BJ (cell line): ENCODE results near the gene FUOM. TPM values are rescaled to one million over a fixed set of nuclear protein-coding genes. Genes with fewer than 3 reads are reported as not detected.

Experiments
- CTCF ChIA-PET: fragments of 350-600 bp; formaldehyde crosslinking; extraction: SDS; loops from one replicate; lab custom pipeline; 2021; ENCODE audit warnings: antibody characterized with exemption, inconsistent platforms; lab: Yijun Ruan, JAX
- POLR2A ChIA-PET: fragments of 300-600 bp; sonication (Branson Sonifier 250); formaldehyde crosslinking; extraction: SDS; loops from one replicate; lab custom pipeline; 2021; ENCODE audit warnings: antibody characterized with exemption; lab: Charles Lee
- DNase-seq: peaks from one replicate; pipeline ENCODE4 v3.0.0-alpha.2; 2011; ENCODE audit warnings: low read depth
- H3K27me3 ChIP-seq: 2 replicates; pipeline ENCODE4 v1.6.0; 2011; ENCODE audit warnings: low read length; ENCODE audit not compliant: control insufficient read depth, insufficient read depth
- H3K36me3 ChIP-seq: 2 replicates; pipeline ENCODE4 v1.5.1; 2011; ENCODE audit warnings: low read length; ENCODE audit not compliant: control insufficient read depth, insufficient read depth
- H3K4me3 ChIP-seq: 2 replicates; pipeline ENCODE4 v1.5.1; 2011; ENCODE audit warnings: low read depth, mild to moderate bottlenecking, control low read depth, low read length
- CTCF ChIP-seq: IDR thresholded peaks from 2 replicates; pipeline ENCODE4 v1.5.1; 2011; ENCODE audit warnings: low read depth, mild to moderate bottlenecking, control low read depth, inconsistent platforms, low read length, moderate library complexity; ENCODE audit not compliant: insufficient read depth
- polyA plus RNA-seq: library from polyadenylated mRNA; depleted of rRNA; stranded (reverse); fragments of >200 nt; gene quantifications from 2 replicates; pipeline ENCODE4 v1.2.3, GENCODE V29; 2011; rRNA removed
- small RNA-seq: library from RNA; depleted of rRNA; stranded (forward); fragments of <200 nt; gene quantifications from one replicate; pipeline ENCODE3, GENCODE V24; 2012; ENCODE audit warnings: low replicate concordance, low read depth; ENCODE audit not compliant: insufficient read length

FUOM gene
- polyA plus RNA-seq, 1 experiment = 49.8 TPM

GRCh38 chr10:133306097-133306476, 51.7 kb downstream of the FUOM start:
- H3K4me3 ChIP-seq = no peak overlapping the region
- no peak for TF ChIP-seq CTCF
- peaks cover 18% of the 10 kb centered on the region for H3K36me3 ChIP-seq
- ChIA-PET CTCF (interaction anchor here (0.7 to 2.5 kb wide), 2 partner anchors 24 to 48 kb away, joined by 3 to 6 read pairs; no protein-coding TSS in a partner anchor), POLR2A (no interaction called here)
- no peak for DNase-seq
- no peaks in the 10 kb centered on the region for H3K27me3 ChIP-seq

Small RNA genes within 50 kb of the gene (small RNA-seq; reads per million reads assigned to genes)
- not detected for gene AL360181.4
- gene BANF1P2 = not detected
- gene MIR3944 = 1.1 reads per million

Other genes starting within 250 kb of the FUOM start
- 1.0 and 1.1 TPM in 2 replicates for gene KNDC1, start 197.8 kb downstream of the FUOM start, polyA plus RNA-seq
- not detected in 2 replicates for gene UTF1, start 127.8 kb downstream of the FUOM start, polyA plus RNA-seq
- not detected in 2 replicates for gene VENTX, start 120.2 kb downstream of the FUOM start, polyA plus RNA-seq
- gene ADAM8, start 81.2 kb downstream of the FUOM start, polyA plus RNA-seq = 0.53 and 0.77 TPM in 2 replicates
- 44.2 and 55.8 TPM in 2 replicates for gene TUBGCP2, start 49.1 kb downstream of the FUOM start, polyA plus RNA-seq
- 29.3 and 32.9 TPM in 2 replicates for gene ZNF511, start 49.1 kb downstream of the FUOM start, polyA plus RNA-seq
- 0.31 and 0.91 TPM in 2 replicates for gene CALY, start 21.1 kb downstream of the FUOM start, polyA plus RNA-seq
- not detected in 2 replicates for gene PRAP1, start 10.6 kb downstream of the FUOM start, polyA plus RNA-seq
- gene ECHS1, start 15.3 kb upstream of the FUOM start, polyA plus RNA-seq = 41.7 and 63.9 TPM in 2 replicates
- 3.5 and 4.5 TPM in 2 replicates for gene PAOX, start 21.2 kb upstream of the FUOM start, polyA plus RNA-seq
- 30.9 and 38.1 TPM in 2 replicates for gene MTG1, start 36.1 kb upstream of the FUOM start, polyA plus RNA-seq
- 1.8 and 3.0 TPM in 2 replicates for gene SPRN, start 66.6 kb upstream of the FUOM start, polyA plus RNA-seq
- gene SCART1, start 95.9 kb upstream of the FUOM start, polyA plus RNA-seq = 0.89 and 1.3 TPM in 2 replicates
- gene CYP2E1, start 169.3 kb upstream of the FUOM start, polyA plus RNA-seq = 1.3 and 1.9 TPM in 2 replicates
- gene SYCE1, start 207.6 kb upstream of the FUOM start, polyA plus RNA-seq = 0.78 and 0.94 TPM in 2 replicates